Dendritic cell treated with granulocyte-macrophage colony-stimulating factor and Interleukin-4, amounts not matched to agents 40 ng/mL and 50 ng/mL, for 4 days (primary cell): ENCODE measurements around the gene TEX19.

Source experiments
- H3K27ac Mint-ChIP-seq: one replicate; pipeline ENCODE4 v1.8.0; 2022; ENCODE audit warnings: mild to moderate bottlenecking, mixed read lengths
- H3K27me3 Mint-ChIP-seq: one replicate; pipeline ENCODE4 v1.8.0; 2022; ENCODE audit warnings: mild to moderate bottlenecking, mixed read lengths
- H3K36me3 Mint-ChIP-seq: one replicate; pipeline ENCODE4 v1.8.0; 2022; ENCODE audit warnings: low read depth, mixed read lengths
- H3K4me1 Mint-ChIP-seq: one replicate; pipeline ENCODE4 v1.8.0; 2022; ENCODE audit warnings: low read depth, mixed read lengths
- H3K4me3 Mint-ChIP-seq: one replicate; pipeline ENCODE4 v1.8.0; 2022; ENCODE audit warnings: mild to moderate bottlenecking, moderate library complexity, mixed read lengths
- H3K9me3 Mint-ChIP-seq: one replicate; pipeline ENCODE4 v1.8.0; 2022; ENCODE audit warnings: mixed read lengths
- intact Hi-C: fragments of 100-400 bp; cut with micrococcal nuclease; formaldehyde crosslinking; loops from one replicate; pipeline ENCODE4 v1.15.0; 2022

The TEX19 gene

DNA sequence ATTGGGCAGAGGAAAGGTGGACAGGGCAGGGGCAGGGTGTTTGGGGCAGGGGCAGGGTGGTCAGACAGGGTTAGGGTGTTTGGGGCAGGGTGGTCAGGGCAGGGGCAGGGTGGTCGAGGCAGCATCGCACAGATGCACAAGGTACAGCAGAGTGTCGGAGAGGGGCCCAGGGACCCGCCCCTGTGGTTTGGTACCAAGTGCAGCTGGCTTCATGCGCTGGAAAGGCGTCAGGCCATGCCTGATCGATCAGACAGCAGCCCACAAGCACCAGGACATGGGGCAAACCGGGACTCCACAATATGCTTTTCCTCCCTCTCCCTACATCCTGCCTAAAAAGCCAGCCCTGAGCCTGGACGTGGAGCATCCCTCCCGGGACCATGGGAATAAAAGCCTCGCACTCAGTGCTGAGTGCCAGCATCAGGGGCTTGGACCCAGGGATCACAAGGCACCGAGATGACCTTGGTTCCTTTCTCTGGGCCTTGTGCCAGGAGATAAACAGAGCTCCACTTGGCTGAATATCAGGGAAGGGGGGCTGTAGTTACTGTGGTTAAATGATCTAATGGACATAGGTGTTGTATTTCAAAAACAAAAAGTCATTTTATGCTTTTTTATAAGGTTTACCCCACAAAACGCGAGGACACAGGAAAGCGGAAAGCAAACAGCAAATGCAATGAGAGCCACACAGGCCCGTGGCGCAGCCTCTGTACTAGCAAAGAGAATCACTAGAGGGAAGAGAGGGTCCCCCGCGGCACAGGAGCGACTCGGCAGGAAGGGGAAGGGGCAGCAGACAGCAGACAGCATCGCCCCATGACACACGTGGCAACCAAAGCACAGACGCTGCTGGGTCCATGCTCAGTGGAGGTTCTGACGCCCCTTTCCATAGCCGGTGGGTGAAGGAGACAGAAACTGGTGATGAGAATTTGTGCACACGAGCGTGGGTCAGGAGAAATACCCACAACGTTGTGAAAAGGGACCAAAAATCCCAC is 53.8 kb downstream of the TEX19 start:
- H3K36me3 Mint-ChIP-seq: peaks cover 65% of the 10 kb centered on the region
- no peaks in the 10 kb centered on the region for H3K27me3 Mint-ChIP-seq
- H3K4me3 Mint-ChIP-seq: no peak overlapping the region
- H3K4me1 Mint-ChIP-seq: peaks cover 15% of the 10 kb centered on the region
- H3K27ac Mint-ChIP-seq: no peak overlapping the region
- intact Hi-C loops: no loop called here
- no peaks in the 10 kb centered on the region for H3K9me3 Mint-ChIP-seq
